Posterior vena cava (tissue), 2 donors: ENCODE measurements around the gene U2AF2. TPM values are rescaled to one million over a fixed set of nuclear protein-coding genes. Genes with fewer than 3 reads are reported as not detected.

Source experiments
- DNase-seq: peaks from one replicate; pipeline ENCODE4 v3.0.0-alpha.2; 2020; ENCODE audit warnings: low spot score
- intact Hi-C, 2 donors: fragments of 100-400 bp; cut with DNase I; formaldehyde crosslinking; loops; one replicate each; pipeline versions ENCODE4 v1.14.1 to v1.14.2; 2022 to 2023
- total RNA-seq, 2 donors: library from RNA; stranded (reverse); fragmentation: NEBNext Ultra II Directional; extraction: Animal tissue kit (Norgen Biotek cat#: 25700); gene quantifications; one replicate each; pipeline ENCODE4 v1.2.1, GENCODE V29; 2021
- donor health status: DM: yes; HTN: yes; CAD: no.
- donor health status: DM: yes; HTN: yes; CAD: no.

The U2AF2 gene
- total RNA-seq, 2 donors from 2014 or later: 89.3 to 91.7 TPM

- intact Hi-C loops: no loop called here
- DNase-seq: no peak
Measured at GRCh38 chr19:55720214-55720746, 65.4 kb downstream of the U2AF2 start.

GRCh38 chr19:55720801-55721200 lies 66.0 kb downstream of the U2AF2 start:
- no peak for DNase-seq
- intact Hi-C loops: no loop called here

GRCh38 chr19:55723491-55723890 lies 68.7 kb downstream of the U2AF2 start:
- DNase-seq: no peak
- intact Hi-C loops: no loop called here

Other genes starting within 250 kb of the U2AF2 start
- gene UBE2S, start 247.2 kb upstream of the U2AF2 start, total RNA-seq: 10 to 100 TPM; 17.6 to 23.3 TPM
- not detected for gene SHISA7, start 211.7 kb upstream of the U2AF2 start, total RNA-seq
- 10 to 100 TPM; 23.1 to 25.1 TPM for gene ISOC2, start 193.4 kb upstream of the U2AF2 start, total RNA-seq
- gene C19orf85, start 190.3 kb upstream of the U2AF2 start, total RNA-seq: not detected
- gene ZNF628, start 178.4 kb upstream of the U2AF2 start, total RNA-seq: 1 to 10 TPM; 5.7 to 7.9 TPM
- gene NAT14, start 169.8 kb upstream of the U2AF2 start, total RNA-seq: 10 to 100 TPM; 15.8 to 16.3 TPM
- gene SSC5D, start 166.6 kb upstream of the U2AF2 start, total RNA-seq: 10 to 100 TPM; 32.4 to 40.6 TPM
- not detected for gene SBK2, start 117.9 kb upstream of the U2AF2 start, total RNA-seq
- not detected for gene SBK3, start 109.5 kb upstream of the U2AF2 start, total RNA-seq
- 1 to 10 TPM; 7.4 to 7.6 TPM for gene ZNF579, start 74.2 kb upstream of the U2AF2 start, total RNA-seq
- 1 to 10 TPM; 7.8 to 9.7 TPM for gene FIZ1, start 55.5 kb upstream of the U2AF2 start, total RNA-seq
- gene ZNF524, start 54.7 kb upstream of the U2AF2 start, total RNA-seq: 10 to 100 TPM; 10.6 to 11.1 TPM
- gene ZNF865, start 49.4 kb upstream of the U2AF2 start, total RNA-seq: 10 to 100 TPM; 10.1 to 12.6 TPM
- gene ZNF784, start 30.5 kb upstream of the U2AF2 start, total RNA-seq: 1 to 10 TPM; 3.6 to 4.3 TPM
- gene ZNF580, start 14.0 kb upstream of the U2AF2 start, total RNA-seq: 10 to 100 TPM; 32.0 to 36.7 TPM
- gene ZNF581, start 11.4 kb upstream of the U2AF2 start, total RNA-seq: 10 to 100 TPM in 1 of 2 donors, 1 to 10 TPM in 1; 8.0 to 12.0 TPM
- gene CCDC106, start 6.8 kb upstream of the U2AF2 start, total RNA-seq: 10 to 100 TPM in 1 of 2 donors, 1 to 10 TPM in 1; 8.6 to 13.6 TPM
- gene EPN1, start 20.2 kb downstream of the U2AF2 start, total RNA-seq: 10 to 100 TPM; 75.5 to 76.4 TPM
- gene NLRP9, start 83.4 kb downstream of the U2AF2 start, total RNA-seq: not detected
- not detected for gene RFPL4A, start 104.1 kb downstream of the U2AF2 start, total RNA-seq
- not detected for gene RFPL4AL1, start 114.1 kb downstream of the U2AF2 start, total RNA-seq
- not detected for gene NLRP11, start 177.0 kb downstream of the U2AF2 start, total RNA-seq
- gene NLRP4, start 181.5 kb downstream of the U2AF2 start, total RNA-seq: not detected